GM15510 (cell line): ENCODE data around the gene KCNQ5.

Experiments used
- POLR2A ChIP-seq: IDR thresholded peaks from 3 replicates; pipeline ENCODE4 v1.6.1; 2011; ENCODE audit warnings: borderline replicate concordance; ENCODE audit not compliant: insufficient read length; ENCODE audit errors: extremely low read depth

Gene KCNQ5

DNA sequence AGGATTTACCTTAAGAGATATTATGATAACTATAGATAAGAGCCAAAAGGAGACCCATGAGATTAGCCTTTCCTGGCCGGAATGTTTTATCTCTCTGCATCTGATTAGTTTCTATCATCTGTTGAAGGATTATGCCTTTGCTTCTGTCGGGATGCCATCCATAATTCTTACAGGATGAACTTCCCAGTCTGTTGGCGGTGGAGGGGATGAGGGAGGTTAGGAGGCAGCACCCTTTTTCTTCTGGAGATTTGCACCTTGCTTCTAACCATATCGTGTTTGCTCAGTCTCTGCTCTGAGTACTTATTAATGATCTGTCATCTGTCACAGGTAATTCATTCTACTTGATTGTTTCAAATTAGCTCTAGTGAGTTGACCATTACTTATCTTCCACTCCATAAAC lies 311.4 kb downstream of the KCNQ5 start:
- no peak for TF ChIP-seq POLR2A

DNA sequence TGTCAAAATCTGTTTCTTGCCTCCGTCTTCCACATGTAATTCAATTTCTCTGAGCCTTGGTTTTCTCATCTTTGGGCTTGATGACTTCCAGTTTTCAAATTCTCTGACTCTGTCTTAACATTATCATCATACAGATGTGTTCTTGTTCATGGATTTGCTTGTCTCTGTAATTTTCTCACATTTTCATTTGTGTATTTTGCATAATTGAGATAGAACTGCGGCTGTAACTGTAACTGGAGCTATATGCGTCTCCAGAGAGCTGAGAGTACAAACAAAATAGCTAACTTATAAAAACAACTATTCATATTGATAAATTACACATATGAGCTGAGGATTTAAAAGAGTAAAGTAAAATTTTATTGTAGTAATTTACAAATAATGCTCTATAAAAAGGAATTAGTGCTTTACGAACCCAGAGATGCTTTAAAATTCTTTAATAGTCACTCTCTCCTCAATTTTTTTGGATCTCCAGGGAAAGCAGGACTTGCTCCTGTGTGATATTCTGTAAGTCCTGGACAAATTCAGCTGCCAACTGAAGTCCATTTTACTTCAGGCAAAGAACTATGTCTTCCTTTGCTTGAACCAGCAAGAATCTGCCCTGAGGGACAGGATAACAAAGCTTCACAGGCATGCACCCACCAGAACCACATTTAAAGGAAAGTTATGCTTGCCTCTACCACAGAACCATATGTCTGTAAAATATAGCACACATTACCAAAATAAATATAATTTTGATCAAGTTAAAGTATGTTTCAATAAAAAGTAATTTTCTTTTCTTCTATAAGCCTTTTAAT lies 315.1 kb downstream of the KCNQ5 start:
- no peak for TF ChIP-seq POLR2A

GRCh38 chr6:72938104-72938503 lies 316.2 kb downstream of the KCNQ5 start:
- TF ChIP-seq POLR2A, result no peak

DNA sequence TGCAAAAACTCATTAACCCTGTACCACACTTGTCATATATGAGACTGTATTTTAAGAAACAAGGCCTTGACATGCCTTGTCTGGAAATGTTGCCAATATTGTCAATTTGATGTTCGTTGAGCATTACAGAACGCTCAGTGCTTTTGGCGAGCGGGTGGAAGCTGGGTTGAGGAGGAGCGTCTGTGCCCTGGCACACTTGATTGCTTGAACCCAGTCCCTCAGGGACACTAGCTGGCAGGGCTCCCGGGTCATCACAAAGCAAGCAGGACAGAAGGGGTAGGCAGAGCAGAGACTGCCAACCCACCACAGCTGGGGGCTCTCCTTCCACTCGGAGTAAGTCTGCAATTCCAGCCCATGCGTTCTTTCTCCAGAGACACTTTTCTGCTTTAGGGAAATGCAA lies 317.1 kb downstream of the KCNQ5 start:
- no peak for TF ChIP-seq POLR2A

GRCh38 chr6:72940265-72940664 lies 318.4 kb downstream of the KCNQ5 start:
- no peak for TF ChIP-seq POLR2A

GRCh38 chr6:72941263-72941662 lies 319.4 kb downstream of the KCNQ5 start:
- TF ChIP-seq POLR2A, result no peak

DNA sequence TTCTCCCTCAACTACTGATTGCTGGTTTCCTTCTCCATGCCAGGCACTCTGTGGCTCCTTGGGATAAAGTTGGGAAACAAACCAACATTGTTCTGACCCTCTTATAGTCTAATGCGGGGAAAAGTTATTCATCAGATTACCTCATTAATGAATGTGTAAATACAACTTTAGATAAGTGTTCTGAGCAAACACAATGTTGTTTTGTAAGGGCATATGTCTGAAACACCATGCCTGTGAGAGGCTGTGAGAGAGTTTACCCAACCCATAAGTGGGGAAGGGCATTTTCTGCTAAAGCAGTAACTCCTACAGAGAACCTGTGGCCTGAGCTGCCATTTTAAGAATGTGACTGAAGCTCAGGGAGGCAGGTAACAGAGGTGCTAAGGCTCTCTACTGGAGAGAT lies 319.9 kb downstream of the KCNQ5 start:
- TF ChIP-seq POLR2A, result no peak

DNA sequence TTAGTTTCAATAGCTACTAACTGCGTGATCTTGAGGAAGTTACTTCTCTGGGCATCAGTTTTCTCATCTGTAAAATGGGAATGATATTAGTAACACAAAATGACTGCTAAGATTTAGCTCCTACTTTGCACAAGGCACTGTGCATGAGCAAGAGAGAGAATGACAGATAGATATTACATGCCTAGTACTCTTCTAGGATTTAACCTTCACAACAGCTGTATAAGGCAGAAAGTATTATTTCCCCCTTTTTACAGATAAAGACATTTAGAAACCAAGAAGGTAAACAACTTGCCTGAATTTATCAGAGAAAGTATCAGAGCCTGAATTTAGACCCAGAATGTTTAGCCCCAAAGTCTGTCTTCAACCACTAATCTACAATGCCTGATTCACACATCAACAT lies 321.8 kb downstream of the KCNQ5 start:
- TF ChIP-seq POLR2A, result no peak

GRCh38 chr6:72944660-72945059 lies 322.8 kb downstream of the KCNQ5 start:
- TF ChIP-seq POLR2A, result no peak

- no peak for TF ChIP-seq POLR2A
Observed at GRCh38 chr6:72946774-72947173, 324.9 kb downstream of the KCNQ5 start.

DNA sequence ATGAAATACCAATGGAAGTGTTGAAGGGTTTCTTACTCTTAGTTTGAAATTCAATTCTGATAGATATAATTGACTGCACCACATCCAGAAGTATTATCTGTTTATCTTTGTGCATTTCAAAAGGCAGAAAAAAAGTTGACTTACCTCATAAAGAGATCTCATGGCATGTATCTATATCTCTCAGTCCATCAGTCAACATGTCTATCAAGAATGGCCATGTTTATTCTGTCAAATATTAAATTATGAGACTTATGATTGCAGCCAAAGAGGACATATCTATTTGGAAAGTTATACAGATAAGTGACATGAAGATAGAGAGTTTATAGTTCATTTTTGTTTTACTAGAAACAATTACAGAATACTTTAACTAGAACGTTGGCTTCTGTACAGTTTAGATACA lies 325.7 kb downstream of the KCNQ5 start:
- TF ChIP-seq POLR2A, result no peak

DNA sequence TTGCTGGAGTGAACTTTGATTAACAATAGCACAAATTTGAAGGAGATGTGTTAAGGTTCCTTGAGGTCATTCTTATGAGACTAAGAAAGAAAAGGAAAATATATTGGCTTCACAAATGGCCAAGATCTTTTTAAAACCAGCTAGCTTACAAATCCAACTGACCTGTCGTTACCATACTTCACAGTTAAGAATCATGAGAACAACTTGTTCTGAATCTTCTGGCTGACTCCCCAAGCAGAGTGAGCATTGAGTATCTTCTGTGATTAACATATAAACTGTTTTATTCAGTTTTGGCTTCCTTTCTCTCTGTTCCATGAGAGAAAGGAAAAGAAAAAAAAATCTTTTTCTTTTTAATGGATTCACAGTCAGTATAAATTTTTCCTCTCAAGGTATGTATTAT lies 326.3 kb downstream of the KCNQ5 start:
- no peak for TF ChIP-seq POLR2A

- no peak for TF ChIP-seq POLR2A
Observed at GRCh38 chr6:72950114-72950860, 328.4 kb downstream of the KCNQ5 start.

- TF ChIP-seq POLR2A, result no peak
Observed at GRCh38 chr6:72952808-72953630, 331.2 kb downstream of the KCNQ5 start.

DNA sequence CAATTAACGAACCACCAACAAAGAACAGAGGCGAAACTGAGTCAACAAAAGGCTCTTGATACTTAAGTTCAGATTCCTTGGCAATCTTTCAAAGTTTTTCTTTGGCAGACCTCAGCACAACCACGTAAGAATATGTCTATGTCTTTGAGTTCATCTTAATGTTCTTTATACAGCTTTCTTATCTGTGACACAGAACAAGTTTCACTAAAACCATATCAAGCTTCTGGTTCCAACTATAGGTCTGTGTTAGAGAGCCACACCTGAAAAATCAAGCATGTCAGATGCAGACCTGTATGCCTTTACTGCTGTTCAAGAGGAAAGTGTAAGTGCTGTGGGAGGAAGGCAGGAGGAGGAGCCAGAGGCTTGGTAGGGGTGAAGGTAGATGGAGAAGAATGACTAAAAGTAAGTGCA lies 332.1 kb downstream of the KCNQ5 start:
- no peak for TF ChIP-seq POLR2A
